ENCODE results near the gene TFDP3.

DNA sequence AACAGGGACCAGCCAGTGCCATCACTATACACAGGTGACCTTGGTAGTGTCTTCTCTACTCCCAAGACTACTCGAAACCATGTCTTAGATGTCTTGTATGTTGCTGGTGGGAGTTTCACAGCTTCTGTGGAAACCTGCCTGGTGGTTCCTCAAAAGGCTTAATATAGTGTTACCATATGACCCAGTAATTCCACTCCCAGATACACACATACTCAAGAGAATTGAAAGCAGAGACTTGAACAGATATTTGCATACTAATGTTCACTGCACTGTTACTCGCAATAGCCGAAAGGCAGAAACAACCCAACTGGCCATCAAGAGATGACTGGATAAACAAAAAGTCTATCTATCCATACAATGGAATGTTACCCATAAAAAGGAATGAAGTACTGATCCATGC is 3.1 kb downstream of the TFDP3 start:
- TF ChIP-seq, protein P1, sequence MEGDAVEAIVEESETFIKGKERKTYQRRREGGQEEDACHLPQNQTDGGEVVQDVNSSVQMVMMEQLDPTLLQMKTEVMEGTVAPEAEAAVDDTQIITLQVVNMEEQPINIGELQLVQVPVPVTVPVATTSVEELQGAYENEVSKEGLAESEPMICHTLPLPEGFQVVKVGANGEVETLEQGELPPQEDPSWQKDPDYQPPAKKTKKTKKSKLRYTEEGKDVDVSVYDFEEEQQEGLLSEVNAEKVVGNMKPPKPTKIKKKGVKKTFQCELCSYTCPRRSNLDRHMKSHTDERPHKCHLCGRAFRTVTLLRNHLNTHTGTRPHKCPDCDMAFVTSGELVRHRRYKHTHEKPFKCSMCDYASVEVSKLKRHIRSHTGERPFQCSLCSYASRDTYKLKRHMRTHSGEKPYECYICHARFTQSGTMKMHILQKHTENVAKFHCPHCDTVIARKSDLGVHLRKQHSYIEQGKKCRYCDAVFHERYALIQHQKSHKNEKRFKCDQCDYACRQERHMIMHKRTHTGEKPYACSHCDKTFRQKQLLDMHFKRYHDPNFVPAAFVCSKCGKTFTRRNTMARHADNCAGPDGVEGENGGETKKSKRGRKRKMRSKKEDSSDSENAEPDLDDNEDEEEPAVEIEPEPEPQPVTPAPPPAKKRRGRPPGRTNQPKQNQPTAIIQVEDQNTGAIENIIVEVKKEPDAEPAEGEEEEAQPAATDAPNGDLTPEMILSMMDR (IDR thresholded peaks at IDR 0.05), result no peak
- TF ChIP-seq POLR2A (IDR thresholded peaks at IDR 0.05), result no peak
- TF ChIP-seq POLR2AphosphoS5 (IDR thresholded peaks at IDR 0.05), result no peak
